Tibial artery (tissue), 4 donors: ENCODE measurements around the gene ACSS1.

ENCODE experiments used
- DNase-seq, 2 donors: peaks; one replicate each; pipeline ENCODE4 v3.0.0-alpha.2; 2019
- H3K27ac ChIP-seq, 2 donors: fragments of 200-600 bp; sonication (generic) in 1 of 2; 1 replicate in 1 of 2; 2 replicates in 1 of 2; pipeline ENCODE4 v1.5.1; 2018 to 2019; ENCODE audit warnings: mild to moderate bottlenecking in 1 of 2
- H3K27me3 ChIP-seq, 2 donors: fragments of 200-600 bp; sonication (generic) in 1 of 2; one replicate each; pipeline versions ENCODE4 v1.5.1 to v1.6.0; 2016 to 2019
- H3K36me3 ChIP-seq, 3 donors: fragments of 200-600 bp; sonication (generic) in 2 of 3; one replicate each; pipeline ENCODE4 v1.5.1; 2016 to 2019; ENCODE audit warnings: mild to moderate bottlenecking in 2 of 3
- H3K4me1 ChIP-seq, 4 donors: fragments of 200-600 bp; sonication (generic) in 2 of 4; 1 replicate in 3 of 4; 2 replicates in 1 of 4; pipeline ENCODE4 v1.5.1; 2016 to 2019
- H3K4me3 ChIP-seq, 2 donors: fragments of 200-600 bp; sonication (generic) in 1 of 2; 1 replicate in 1 of 2; 2 replicates in 1 of 2; pipeline ENCODE4 v1.5.1; 2018 to 2019; ENCODE audit warnings: mild to moderate bottlenecking in 2 of 2
- H3K9me3 ChIP-seq, 3 donors: fragments of 200-600 bp; sonication (generic) in 1 of 3; one replicate each; pipeline ENCODE4 v1.5.1; 2016 to 2019
- CTCF ChIP-seq, 2 experiments: fragments of 200-600 bp in 1 of 2; fragments of 450-650 bp in 1 of 2; IDR thresholded peaks; one replicate each; pipeline ENCODE4 v1.5.1; 2017 to 2019; ENCODE audit warnings: antibody characterized with exemption in 2 of 2, mild to moderate bottlenecking in 1 of 2, moderate library complexity in 1 of 2
- intact Hi-C: fragments of 100-400 bp; cut with DNase I; formaldehyde crosslinking; loops from one replicate; pipeline ENCODE4 v1.15.0; 2023; ENCODE audit warnings: low total_unique reads

The ACSS1 gene

GRCh38 chr20:24977336-24977735, 80.6 kb downstream of the ACSS1 start:
- DNase-seq = no peak
- peaks cover 56 to 69% (median 61%) of the 10 kb centered on the region in 3 donors for H3K36me3 ChIP-seq
- H3K9me3 ChIP-seq = no peaks in the 10 kb centered on the region
- no peak for TF ChIP-seq CTCF (IDR thresholded peaks at IDR 0.05)
- no peak overlapping the region for H3K4me3 ChIP-seq
- H3K27me3 ChIP-seq = no peaks in the 10 kb centered on the region
- intact Hi-C loops = no loop called here
- H3K4me1 ChIP-seq = no peaks in the 10 kb centered on the region
- no peak overlapping the region for H3K27ac ChIP-seq

DNA sequence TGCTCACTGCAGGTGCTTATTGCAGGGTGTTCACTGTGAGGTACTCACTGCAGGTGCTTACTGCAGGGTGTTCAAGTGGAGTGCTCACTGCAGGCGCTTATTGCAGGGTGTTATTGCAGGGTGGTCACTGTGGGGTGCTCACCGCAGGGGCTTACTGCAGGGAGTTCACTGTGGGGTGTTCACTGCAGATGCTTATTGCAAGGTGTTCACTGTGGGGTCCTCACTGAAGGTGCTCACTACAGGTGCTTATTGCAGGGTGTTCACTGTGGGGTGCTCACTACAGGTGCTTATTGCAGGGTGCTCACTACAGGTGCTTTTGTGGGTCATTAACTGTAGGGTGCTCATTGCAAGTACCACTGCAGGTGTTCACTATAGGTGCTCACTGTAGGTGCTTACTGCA, 85.6 kb downstream of the ACSS1 start:
- Histone ChIP-seq H3K4me3 (no peak overlapping the region), H3K27ac (no peak overlapping the region), H3K36me3 (peaks cover 72 to 79% (median 77%) of the 10 kb centered on the region in 3 donors), H3K9me3 (no peaks in the 10 kb centered on the region), H3K27me3 (no peaks in the 10 kb centered on the region), H3K4me1 (no peaks in the 10 kb centered on the region)
- TF ChIP-seq CTCF (IDR thresholded peaks at IDR 0.05) = no peak
- no peak for DNase-seq
- intact Hi-C loops = no loop called here

- peaks cover 69 to 79% (median 76%) of the 10 kb centered on the region in 3 donors for H3K36me3 ChIP-seq
- H3K27me3 ChIP-seq = no peaks in the 10 kb centered on the region
- H3K27ac ChIP-seq = no peak overlapping the region
- no peak overlapping the region for H3K4me3 ChIP-seq
- no peaks in the 10 kb centered on the region for H3K4me1 ChIP-seq
- no peak for TF ChIP-seq CTCF (IDR thresholded peaks at IDR 0.05)
- DNase-seq = peak in 1 of 2 donors; percentile 28
- no peaks in the 10 kb centered on the region for H3K9me3 ChIP-seq
- intact Hi-C loops = no loop called here
These were observed 86.4 kb downstream of the ACSS1 start for GRCh38 chr20:24971376-24972101.

DNA sequence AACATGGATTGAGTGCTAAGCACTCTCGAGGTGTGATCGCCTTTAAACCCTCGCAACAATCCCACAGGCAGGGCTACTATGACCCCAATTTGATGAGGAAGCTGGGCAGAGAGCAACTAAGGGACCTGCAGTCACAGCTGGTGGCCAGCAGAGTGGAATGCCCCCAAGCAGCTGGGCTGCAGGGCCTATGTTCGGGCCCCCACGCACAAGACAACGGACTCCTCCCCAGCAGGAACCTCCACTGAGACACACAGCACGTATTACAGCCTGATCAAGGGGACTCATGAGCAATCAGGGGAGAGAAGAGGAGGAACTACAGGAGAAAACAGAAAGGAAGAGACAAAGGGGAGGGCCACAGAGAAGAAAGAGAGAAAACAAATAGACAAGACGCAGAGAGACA, 87.2 kb downstream of the ACSS1 start:
- peaks cover 67 to 83% (median 80%) of the 10 kb centered on the region in 3 donors for H3K36me3 ChIP-seq
- H3K4me1 ChIP-seq = no peaks in the 10 kb centered on the region
- H3K27ac ChIP-seq = no peak overlapping the region
- no peaks in the 10 kb centered on the region for H3K27me3 ChIP-seq
- no peak overlapping the region for H3K4me3 ChIP-seq
- DNase-seq = peak in 1 of 2 donors; percentile 51
- TF ChIP-seq CTCF (IDR thresholded peaks at IDR 0.05) = no peak
- intact Hi-C loops = no loop called here
- H3K9me3 ChIP-seq = no peaks in the 10 kb centered on the region

DNA sequence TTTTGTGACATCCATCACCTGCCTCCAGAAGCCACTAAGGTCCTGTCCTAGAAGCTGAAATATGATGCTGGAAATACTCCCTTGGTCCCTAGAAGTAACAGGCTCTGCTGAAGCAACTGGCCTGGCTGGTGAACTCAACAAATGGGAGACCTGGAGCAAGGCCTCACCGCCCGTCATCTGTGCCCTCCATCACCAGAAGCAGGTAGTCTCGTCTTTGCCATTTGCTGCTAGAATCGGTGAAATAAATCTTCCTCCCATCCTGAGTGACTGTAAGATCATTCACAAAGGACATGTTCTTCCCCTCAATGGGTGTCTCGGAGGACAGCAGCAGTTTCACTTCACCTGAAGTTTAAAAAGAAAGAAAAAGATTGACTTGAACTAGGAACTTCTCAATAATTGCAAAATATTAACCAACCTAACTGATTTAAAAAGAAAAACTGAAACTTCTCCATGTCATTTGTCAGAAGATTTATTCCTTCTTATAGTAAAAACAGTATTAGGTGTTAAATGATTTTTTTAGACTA, 87.8 kb downstream of the ACSS1 start:
- Histone ChIP-seq H3K4me1 (no peaks in the 10 kb centered on the region), H3K27ac (no peak overlapping the region), H3K9me3 (no peaks in the 10 kb centered on the region), H3K27me3 (no peaks in the 10 kb centered on the region), H3K4me3 (no peak overlapping the region), H3K36me3 (peaks cover 63 to 89% (median 86%) of the 10 kb centered on the region in 3 donors)
- no peak for TF ChIP-seq CTCF (IDR thresholded peaks at IDR 0.05)
- intact Hi-C loops = no loop called here
- no peak for DNase-seq
